HG02798 (cell line): Measurements from ENCODE around the gene GTPBP3.

Experiments
- ATAC-seq: cut with Tn5 transposase; IDR thresholded peaks from one replicate; pipeline ENCODE4 v1.9.1; 2021; ENCODE audit warnings: mild to moderate bottlenecking; ENCODE audit not compliant: unreplicated experiment, poor library complexity

Gene GTPBP3

DNA sequence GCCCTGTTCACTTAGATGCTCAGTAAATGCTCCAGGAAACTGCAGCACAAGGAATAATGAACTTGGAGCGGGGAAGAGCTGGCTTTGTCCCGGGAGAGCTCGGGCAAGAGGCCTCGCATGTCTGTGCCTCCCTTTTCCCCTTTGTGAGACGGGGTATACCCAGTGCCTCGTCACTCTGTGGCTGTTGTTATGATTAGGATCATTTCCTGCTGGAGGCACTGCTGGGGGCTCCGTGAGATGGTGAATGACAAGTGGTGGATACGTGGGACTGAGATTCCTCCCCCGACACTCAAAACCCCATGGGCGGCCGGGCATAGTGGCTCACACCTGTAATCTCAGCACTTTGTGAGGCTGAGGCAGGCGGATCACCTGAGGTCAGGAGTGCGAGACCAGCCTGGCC, 40.9 kb downstream of the GTPBP3 start:
- ATAC-seq: no peak

DNA sequence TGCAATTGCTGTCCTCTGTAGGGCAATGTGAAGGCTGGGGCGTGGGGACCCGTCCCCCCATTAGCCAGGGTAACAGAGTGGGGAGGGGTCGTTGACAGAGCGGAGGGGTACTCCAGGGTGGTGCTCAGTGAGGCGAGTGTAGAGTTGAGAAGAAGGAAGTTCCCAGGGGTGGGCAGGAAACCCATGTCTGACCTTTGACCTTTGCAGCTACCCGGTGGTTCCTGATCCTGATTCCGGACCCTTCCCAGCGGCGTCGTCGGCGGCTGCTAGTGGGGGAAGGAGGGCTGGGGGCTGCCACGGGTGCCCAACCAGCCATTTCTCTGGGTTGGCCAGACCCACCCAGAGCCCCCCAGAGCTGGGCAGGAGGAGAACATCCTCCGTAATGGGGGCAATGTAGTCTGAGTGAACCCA, 41.9 kb downstream of the GTPBP3 start:
- ATAC-seq: no peak

DNA sequence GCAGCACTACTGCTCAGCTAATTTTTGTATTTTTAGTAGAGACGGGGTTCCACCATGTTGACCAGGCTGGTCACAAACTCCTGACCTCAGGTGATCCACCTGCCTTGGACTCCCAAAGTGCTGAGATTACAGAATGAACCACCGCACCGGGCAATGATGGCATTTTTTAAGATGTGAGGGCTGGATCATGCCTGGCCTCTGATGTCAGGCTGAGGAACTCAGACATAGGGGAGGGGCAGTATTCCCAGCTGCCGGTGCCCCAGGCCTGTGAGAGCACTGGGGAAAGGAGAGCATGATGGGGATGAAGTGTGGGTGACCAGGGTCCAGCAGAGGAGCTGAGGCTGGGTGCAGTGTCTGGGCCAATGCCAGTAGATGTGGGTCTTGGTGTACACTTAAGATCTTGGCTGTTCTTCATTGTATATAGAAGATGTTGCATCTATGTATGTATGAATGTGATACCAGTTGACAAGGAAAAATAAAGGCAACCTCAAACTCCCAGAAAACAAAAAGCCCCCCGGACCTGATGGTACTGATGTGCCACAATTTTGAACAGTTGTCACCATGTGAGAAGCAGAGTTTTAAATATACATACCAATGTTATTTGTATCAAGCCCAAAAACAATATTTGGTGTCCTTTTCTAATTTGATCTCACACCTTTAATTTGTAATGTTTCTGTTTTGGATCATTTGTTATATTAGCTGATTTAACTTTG, 43.2 kb downstream of the GTPBP3 start:
- ATAC-seq: no peak

DNA sequence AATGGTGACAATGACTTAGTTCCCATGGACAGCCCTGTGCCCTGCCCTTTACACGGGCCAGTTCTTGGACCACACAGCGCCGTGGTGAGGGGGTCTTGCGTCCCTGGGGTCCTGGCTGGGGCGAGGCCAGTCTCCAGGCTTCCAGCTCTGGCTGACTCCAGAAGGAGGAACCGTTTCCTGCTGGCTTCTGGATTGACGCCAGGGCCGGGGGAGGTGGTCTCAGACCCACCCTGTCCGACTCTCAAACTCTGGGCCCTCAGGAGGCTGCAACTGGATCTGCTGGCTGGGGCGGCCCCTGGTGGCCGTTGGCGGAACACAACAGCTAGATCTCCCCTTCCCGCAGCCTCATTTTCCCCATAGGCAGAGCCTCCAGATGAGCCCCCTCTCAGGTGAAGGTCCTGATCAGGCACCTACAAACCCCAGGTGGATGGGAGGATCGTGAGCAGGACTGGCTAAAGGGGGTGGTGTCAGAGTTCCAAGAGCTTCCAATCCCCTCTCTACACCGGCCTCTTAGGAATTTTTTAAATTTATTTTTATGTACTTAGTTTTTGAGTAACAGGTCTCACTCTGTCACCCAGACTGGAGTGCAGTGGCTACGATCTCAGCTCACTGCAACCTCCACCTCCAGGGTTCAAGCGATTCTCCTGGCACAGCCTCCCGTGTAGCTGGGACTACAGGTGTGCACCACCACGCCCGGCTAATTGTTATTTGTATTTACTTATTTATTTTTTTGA, 48.7 kb downstream of the GTPBP3 start:
- ATAC-seq: no peak

GRCh38 chr19:17389288-17389687, 51.9 kb downstream of the GTPBP3 start:
- ATAC-seq: no peak

- ATAC-seq: no peak
Measured at GRCh38 chr19:17389957-17390664, 52.8 kb downstream of the GTPBP3 start.

DNA sequence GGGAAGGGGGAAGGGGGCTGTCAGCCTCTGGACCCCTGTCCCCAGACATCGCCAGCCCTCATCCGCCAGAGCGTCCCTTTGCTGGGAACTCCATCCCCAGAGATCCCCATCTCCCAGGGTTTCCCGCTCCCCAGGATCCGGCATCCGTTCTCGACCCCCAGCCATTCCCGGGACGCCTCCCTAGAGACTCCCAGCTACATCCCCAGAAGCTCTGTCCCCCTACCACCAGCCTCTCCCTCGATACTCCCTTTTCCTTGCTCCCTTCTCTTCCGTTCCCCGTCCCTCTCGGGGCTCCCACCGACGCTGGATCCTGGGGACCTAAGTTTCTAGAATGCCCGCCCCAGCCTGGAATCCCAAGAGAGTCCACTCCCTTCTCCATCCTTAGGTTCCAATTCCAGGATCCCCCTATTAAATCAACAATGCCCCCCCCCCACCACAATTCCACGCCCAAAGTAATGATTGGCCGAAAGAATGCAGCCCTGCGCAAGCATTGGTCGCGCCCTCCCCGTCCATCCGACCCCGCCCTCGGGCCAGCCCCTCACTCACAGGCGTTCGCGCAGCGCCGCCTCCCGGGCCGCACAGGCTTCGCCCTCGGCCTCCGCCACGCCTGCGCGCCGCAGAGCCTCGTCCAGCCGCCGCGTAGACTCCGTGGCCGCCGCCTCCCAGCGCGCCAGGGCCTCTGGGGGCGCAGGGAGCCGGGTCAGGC, 53.5 kb downstream of the GTPBP3 start:
- ATAC-seq: peak; percentile 95

GRCh38 chr19:17391371-17392151, 54.2 kb downstream of the GTPBP3 start:
- ATAC-seq: no peak
